BLaER1 treated with 17β-estradiol and CSF1 and Interleukin-3, amounts not matched to agents 10 nM and 100 nM (cell line): ENCODE measurements around the gene DLL3.

Experiments used
- H3K27ac ChIP-seq, 11 experiments: shearing (Covaris generic); formaldehyde crosslinking; 2 replicates each; pipeline ENCODE4 v1.8.1; 2022
- H3K27me3 ChIP-seq, 11 experiments: shearing (Covaris generic); formaldehyde crosslinking; 2 replicates each; pipeline ENCODE4 v1.8.1; 2022
- H3K36me3 ChIP-seq, 11 experiments: shearing (Covaris generic); formaldehyde crosslinking; 2 replicates each; pipeline ENCODE4 v1.8.1; 2022
- H3K4me1 ChIP-seq, 10 experiments: shearing (Covaris generic); formaldehyde crosslinking; 2 replicates each; pipeline ENCODE4 v1.8.1; 2022
- H3K4me2 ChIP-seq, 11 experiments: shearing (Covaris generic); formaldehyde crosslinking; 2 replicates each; pipeline ENCODE4 v1.8.1; 2022
- H3K4me3 ChIP-seq, 10 experiments: shearing (Covaris generic); formaldehyde crosslinking; 2 replicates each; pipeline ENCODE4 v1.8.1; 2022
- H3K9ac ChIP-seq, 11 experiments: shearing (Covaris generic); formaldehyde crosslinking; 2 replicates each; pipeline ENCODE4 v1.8.1; 2022
- H3K9me3 ChIP-seq, 11 experiments: shearing (Covaris generic); formaldehyde crosslinking; replicated peaks in 1 of 11; 2 replicates each; pipeline ENCODE4 v1.8.1; 2022
- H4K20me1 ChIP-seq, 11 experiments: shearing (Covaris generic); formaldehyde crosslinking; 2 replicates each; pipeline ENCODE4 v1.8.1; 2022
- Cebpa-rat ChIP-seq, 11 experiments: shearing (Covaris generic); IDR thresholded peaks; 2 replicates each; pipeline ENCODE4 v1.8.1; 2022

DLL3 gene

GRCh38 chr19:39543477-39543857 lies 44.7 kb downstream of the DLL3 start:
- TF ChIP-seq Cebpa-rat (IDR thresholded peaks at IDR 0.05) = no peak
- H3K27ac ChIP-seq = no peak overlapping the region
- no peaks in the 10 kb centered on the region for H3K27me3 ChIP-seq
- H3K4me1 ChIP-seq = peaks cover 20 to 39% (median 29%) of the 10 kb centered on the region in 10 experiments
- H4K20me1 ChIP-seq = peaks cover 0 to 13% (median 0%) of the 10 kb centered on the region in 11 experiments; a peak in 7 of 22 replicates
- no peaks in the 10 kb centered on the region for H3K9me3 ChIP-seq
- no peak overlapping the region for H3K9ac ChIP-seq
- H3K36me3 ChIP-seq = no peaks in the 10 kb centered on the region
- H3K4me3 ChIP-seq = no peak overlapping the region
- H3K4me2 ChIP-seq = peak overlapping the region in 4 of 11 experiments; percentile 22 to 24 (median 23); a peak in 5 of 22 replicates

GRCh38 chr19:39544226-39544903 lies 45.6 kb downstream of the DLL3 start:
- H3K27me3 ChIP-seq = no peaks in the 10 kb centered on the region
- H3K27ac ChIP-seq = no peak overlapping the region
- no peaks in the 10 kb centered on the region for H3K36me3 ChIP-seq
- H3K4me2 ChIP-seq = peak overlapping the region in 8 of 11 experiments; percentile 0 to 24 (median 20); a peak in 7 of 22 replicates
- peaks cover 13 to 33% (median 23%) of the 10 kb centered on the region in 10 experiments for H3K4me1 ChIP-seq
- no peak overlapping the region for H3K4me3 ChIP-seq
- peaks cover 0 to 4% (median 0%) of the 10 kb centered on the region in 11 experiments; a peak in 2 of 22 replicates for H4K20me1 ChIP-seq
- no peak for TF ChIP-seq Cebpa-rat (IDR thresholded peaks at IDR 0.05)
- no peak overlapping the region for H3K9ac ChIP-seq
- H3K9me3 ChIP-seq = no peaks in the 10 kb centered on the region

- H3K4me3 ChIP-seq = no peak overlapping the region
- peaks cover 13 to 33% (median 23%) of the 10 kb centered on the region in 10 experiments for H3K4me1 ChIP-seq
- peak overlapping the region in 7 of 11 experiments; percentile 0 to 24 (median 11); a peak in 4 of 22 replicates for H3K4me2 ChIP-seq
- H3K9ac ChIP-seq = no peak overlapping the region
- no peaks in the 10 kb centered on the region for H3K9me3 ChIP-seq
- no peaks in the 10 kb centered on the region for H3K36me3 ChIP-seq
- no peak overlapping the region for H3K27ac ChIP-seq
- no peak for TF ChIP-seq Cebpa-rat (IDR thresholded peaks at IDR 0.05)
- no peaks in the 10 kb centered on the region for H4K20me1 ChIP-seq
- no peaks in the 10 kb centered on the region for H3K27me3 ChIP-seq
Measured at GRCh38 chr19:39544911-39545310, 46.2 kb downstream of the DLL3 start.

- Histone ChIP-seq H3K4me1 (peaks cover 9 to 31% (median 20%) of the 10 kb centered on the region in 10 experiments), H3K4me2 (no peak overlapping the region), H3K27ac (no peak overlapping the region), H3K27me3 (no peaks in the 10 kb centered on the region), H3K9ac (no peak overlapping the region), H3K4me3 (no peak overlapping the region), H4K20me1 (no peaks in the 10 kb centered on the region), H3K9me3 (no peaks in the 10 kb centered on the region), H3K36me3 (no peaks in the 10 kb centered on the region)
- no peak for TF ChIP-seq Cebpa-rat (IDR thresholded peaks at IDR 0.05)
Measured at GRCh38 chr19:39546599-39546998, 47.9 kb downstream of the DLL3 start.

GRCh38 chr19:39550197-39550596 lies 51.5 kb downstream of the DLL3 start:
- Histone ChIP-seq H3K4me1 (peaks cover 22 to 32% (median 24%) of the 10 kb centered on the region in 10 experiments), H3K27ac (no peak overlapping the region), H3K4me3 (no peak overlapping the region), H4K20me1 (0 out of 22 replicates have a peak, but pooled peaks cover 0 to 4% (median 0%) of the 10 kb centered on the region in 11 experiments), H3K9ac (no peak overlapping the region), H3K27me3 (no peaks in the 10 kb centered on the region), H3K36me3 (no peaks in the 10 kb centered on the region), H3K4me2 (no peak overlapping the region), H3K9me3 (no peaks in the 10 kb centered on the region)
- no peak for TF ChIP-seq Cebpa-rat (IDR thresholded peaks at IDR 0.05)

GRCh38 chr19:39553082-39553652 lies 54.4 kb downstream of the DLL3 start:
- Histone ChIP-seq H3K27ac (peak overlapping the region in 5 of 11 experiments; percentile 0 to 68 (median 3); a peak in 3 of 22 replicates), H3K9ac (no peak overlapping the region), H3K27me3 (no peaks in the 10 kb centered on the region), H3K4me1 (peaks cover 27 to 46% (median 33%) of the 10 kb centered on the region in 10 experiments), H4K20me1 (0 out of 22 replicates have a peak, but pooled peaks cover 0 to 4% (median 0%) of the 10 kb centered on the region in 11 experiments), H3K4me2 (peak overlapping the region; percentile 62 to 90 (median 84)), H3K4me3 (no peak overlapping the region), H3K36me3 (no peaks in the 10 kb centered on the region), H3K9me3 (no peaks in the 10 kb centered on the region)
- no peak for TF ChIP-seq Cebpa-rat (IDR thresholded peaks at IDR 0.05)

GRCh38 chr19:39554701-39555311 lies 56.1 kb downstream of the DLL3 start:
- 0 out of 22 replicates have a peak, but pooled peaks cover 0 to 4% (median 0%) of the 10 kb centered on the region in 11 experiments for H4K20me1 ChIP-seq
- no peaks in the 10 kb centered on the region for H3K9me3 ChIP-seq
- no peak overlapping the region for H3K27ac ChIP-seq
- H3K9ac ChIP-seq = no peak overlapping the region
- no peak overlapping the region for H3K4me3 ChIP-seq
- H3K4me1 ChIP-seq = peaks cover 27 to 52% (median 37%) of the 10 kb centered on the region in 10 experiments
- no peaks in the 10 kb centered on the region for H3K27me3 ChIP-seq
- H3K36me3 ChIP-seq = no peaks in the 10 kb centered on the region
- no peak overlapping the region for H3K4me2 ChIP-seq
- no peak for TF ChIP-seq Cebpa-rat (IDR thresholded peaks at IDR 0.05)

GRCh38 chr19:39555883-39556282 lies 57.1 kb downstream of the DLL3 start:
- Histone ChIP-seq H3K36me3 (no peaks in the 10 kb centered on the region), H3K4me1 (peaks cover 27 to 52% (median 37%) of the 10 kb centered on the region in 10 experiments), H3K9ac (no peak overlapping the region), H3K9me3 (no peaks in the 10 kb centered on the region), H3K27me3 (no peaks in the 10 kb centered on the region), H3K4me3 (no peak overlapping the region), H3K4me2 (peak overlapping the region in 1 of 11 experiments; percentile 3; a peak in 1 of 22 replicates), H4K20me1 (0 out of 22 replicates have a peak, but pooled peaks cover 0 to 4% (median 0%) of the 10 kb centered on the region in 11 experiments), H3K27ac (no peak overlapping the region)
- no peak for TF ChIP-seq Cebpa-rat (IDR thresholded peaks at IDR 0.05)
